ENCODE results near the gene DTX4.

DNA sequence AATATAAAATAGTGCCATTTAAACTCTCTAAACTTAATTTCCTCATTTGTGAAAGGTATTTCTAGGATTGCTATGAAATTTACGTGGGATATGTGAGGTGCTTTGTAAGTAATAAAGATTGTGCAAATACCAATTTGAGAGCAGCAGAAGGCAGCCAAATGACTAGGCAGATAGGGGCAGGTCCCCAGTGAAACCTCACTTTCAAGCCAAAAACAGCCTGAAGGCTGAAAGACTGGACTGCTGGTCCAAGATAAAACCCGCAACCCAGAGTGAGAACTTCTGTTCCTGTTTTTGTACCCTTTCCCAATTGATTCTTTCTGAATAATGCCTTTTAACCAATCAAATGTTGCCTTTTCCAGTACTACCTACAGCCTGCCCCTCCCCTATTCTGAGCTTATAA lies 7.2 kb downstream of the DTX4 start:
- TF ChIP-seq POLR2A (IDR thresholded peaks at IDR 0.05; ENCODE audit: low read depth, low read length): no peak
- no peak for TF ChIP-seq POLR2AphosphoS5 (IDR thresholded peaks at IDR 0.05; ENCODE audit: low read depth, low read length)

Measured in GM12891 (cell line).